NOMO-1 treated with DMSO at 0.1 percent for 48 hours (cell line): ENCODE data around the gene MAP2K5.

Source experiments
- DNase-seq: peaks from one replicate; lab custom pipeline; 2025; ENCODE audit not compliant: unreplicated experiment; lab: John Stamatoyannopoulos, UW

Gene MAP2K5

DNA sequence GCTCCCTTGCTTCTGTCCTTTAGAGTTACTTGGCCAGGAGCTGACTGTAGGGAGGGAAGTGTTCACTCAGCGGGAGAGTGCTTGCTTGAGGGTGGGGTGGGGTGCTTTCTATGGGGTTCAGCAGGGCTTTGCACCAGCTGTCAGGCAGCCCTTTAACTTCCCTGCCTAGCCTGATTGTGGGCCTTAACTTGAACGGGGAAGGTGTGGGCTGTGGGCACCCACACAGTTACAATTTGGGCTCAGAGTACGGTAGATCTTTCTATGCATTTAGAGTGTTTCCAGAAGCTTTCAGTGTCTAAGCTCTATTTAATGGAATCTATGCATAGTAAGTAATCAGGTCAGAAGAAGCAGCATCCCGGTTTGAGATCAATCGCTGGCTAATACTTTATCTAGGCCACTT, 234.6 kb downstream of the MAP2K5 start:
- DNase-seq, result no peak

DNA sequence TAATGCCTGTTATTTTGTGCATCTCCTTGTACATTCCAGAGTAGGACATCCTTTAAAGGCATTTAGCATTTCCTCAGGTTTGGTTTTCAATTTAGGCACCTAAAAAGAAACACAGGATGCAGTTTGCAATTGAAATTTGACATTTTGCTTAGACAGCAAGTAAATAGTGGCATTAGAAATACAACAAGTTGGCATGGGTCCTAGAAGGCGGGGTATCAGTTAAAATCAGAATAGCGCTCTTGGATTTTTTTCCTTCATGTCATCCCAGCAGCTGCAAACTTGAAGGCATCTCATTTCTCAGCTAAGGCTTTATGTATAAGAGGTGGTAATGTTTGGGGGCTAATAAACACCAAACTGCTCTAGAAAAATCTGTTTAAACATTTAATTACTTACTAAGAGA, 235.3 kb downstream of the MAP2K5 start:
- DNase-seq, result no peak

DNA sequence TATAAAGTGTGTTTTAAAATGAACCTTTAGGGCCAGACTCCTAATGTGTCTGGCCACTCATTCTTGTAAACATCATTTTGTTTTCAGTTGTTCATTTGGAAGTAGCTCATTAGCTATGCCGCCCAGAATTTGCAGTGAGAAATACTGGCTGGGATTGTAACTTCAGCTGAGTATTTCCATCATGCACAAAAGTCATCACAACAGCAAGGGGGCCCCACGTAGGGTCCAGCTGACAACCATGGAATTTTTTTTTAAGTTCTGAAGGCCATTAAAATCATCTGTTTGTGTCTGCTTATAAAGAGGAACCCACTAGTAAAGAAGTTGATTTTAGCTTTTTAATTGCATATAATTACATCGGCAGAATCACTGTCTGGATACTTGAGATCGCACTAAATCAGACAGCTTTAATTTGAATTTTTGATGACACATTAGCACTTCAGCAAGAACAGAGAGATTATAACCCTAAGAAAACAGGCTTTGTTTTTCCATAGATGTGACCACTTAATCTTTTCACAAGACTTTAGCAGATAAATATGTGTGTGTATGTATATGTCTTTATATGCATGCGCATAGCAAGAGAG, 236.6 kb downstream of the MAP2K5 start:
- peak; percentile 54 for DNase-seq

DNA sequence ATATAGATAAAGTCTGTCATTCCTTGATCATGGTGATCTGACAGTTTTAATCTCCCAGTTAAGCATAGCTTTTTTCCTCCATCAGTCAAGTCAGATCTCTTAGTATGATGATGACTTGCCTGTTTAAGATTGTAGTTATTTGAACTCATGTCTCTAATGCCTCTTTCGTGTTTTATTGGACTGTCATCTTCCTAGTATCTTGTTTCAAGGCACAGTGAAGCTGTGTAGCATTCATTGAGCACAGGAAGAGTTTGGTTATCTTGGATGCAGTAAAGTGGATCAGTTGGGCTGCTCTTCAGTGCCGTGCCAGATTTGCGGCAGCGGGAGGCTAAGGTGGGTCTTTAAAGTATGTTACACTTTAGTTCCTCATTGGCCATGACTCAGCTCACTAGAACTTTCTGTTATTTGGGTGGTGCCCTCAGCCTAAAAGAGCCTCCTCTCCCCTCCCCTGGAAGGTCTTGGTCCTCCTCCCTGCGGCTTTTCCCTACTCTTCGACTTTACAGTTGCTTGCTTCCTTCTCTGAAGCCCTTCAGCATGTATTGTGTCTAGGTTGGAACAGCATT, 237.1 kb downstream of the MAP2K5 start:
- peak; percentile 90 for DNase-seq

GRCh38 chr15:67781061-67781460, 238.6 kb downstream of the MAP2K5 start:
- DNase-seq, result no peak

- no peak for DNase-seq
Measured at GRCh38 chr15:67781907-67782690, 239.6 kb downstream of the MAP2K5 start.

DNA sequence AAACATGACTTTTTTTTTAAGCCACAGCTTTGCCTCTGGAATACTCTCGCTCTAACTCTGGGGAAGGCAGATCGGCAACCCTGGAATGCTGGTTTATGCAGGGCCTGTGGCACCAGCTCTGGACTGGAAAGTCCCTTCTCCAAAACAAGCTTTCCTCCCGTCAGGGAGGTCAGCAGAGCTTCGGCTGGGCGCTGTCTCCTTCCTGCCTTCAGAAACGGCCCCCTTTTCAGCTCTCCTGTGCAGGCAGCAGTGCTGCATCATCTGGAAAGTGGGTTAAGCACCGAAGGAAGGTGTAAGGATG, 240.1 kb downstream of the MAP2K5 start:
- no peak for DNase-seq

- peak; percentile 91 for DNase-seq
Measured at GRCh38 chr15:67783303-67783702, 240.8 kb downstream of the MAP2K5 start.

DNA sequence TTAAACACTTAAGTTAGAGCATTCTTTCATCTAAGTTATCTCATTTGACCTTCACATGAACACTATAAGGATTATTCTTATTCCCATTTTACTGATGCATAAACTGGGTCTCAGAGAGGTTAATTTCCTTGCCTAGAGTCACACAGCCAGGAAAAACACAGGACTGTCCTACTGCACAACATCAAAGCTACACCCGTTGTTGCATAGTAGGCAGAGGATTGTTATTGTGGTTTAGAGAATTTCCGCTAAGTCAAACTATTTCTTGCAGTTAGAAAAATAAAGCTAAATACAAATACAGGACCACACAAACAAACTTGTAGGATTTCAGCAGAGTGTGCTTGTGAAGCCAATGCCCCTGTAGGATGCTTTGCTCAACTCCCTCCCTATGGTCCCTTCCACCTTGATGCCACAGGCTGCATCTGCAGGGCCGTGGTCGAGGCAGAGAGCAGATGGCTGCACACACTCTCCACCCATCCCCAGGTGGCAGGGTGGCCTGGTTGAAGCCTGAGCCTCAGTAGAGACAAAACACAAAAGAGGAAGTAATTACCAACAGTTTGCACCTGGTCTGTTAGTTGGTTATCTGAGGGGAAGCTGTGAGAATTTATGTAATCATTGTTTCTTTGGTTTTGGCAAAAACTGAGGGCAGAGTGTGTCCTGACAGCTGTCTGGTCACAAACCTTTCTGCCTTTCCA, 241.7 kb downstream of the MAP2K5 start:
- DNase-seq, result peak; percentile 87

DNA sequence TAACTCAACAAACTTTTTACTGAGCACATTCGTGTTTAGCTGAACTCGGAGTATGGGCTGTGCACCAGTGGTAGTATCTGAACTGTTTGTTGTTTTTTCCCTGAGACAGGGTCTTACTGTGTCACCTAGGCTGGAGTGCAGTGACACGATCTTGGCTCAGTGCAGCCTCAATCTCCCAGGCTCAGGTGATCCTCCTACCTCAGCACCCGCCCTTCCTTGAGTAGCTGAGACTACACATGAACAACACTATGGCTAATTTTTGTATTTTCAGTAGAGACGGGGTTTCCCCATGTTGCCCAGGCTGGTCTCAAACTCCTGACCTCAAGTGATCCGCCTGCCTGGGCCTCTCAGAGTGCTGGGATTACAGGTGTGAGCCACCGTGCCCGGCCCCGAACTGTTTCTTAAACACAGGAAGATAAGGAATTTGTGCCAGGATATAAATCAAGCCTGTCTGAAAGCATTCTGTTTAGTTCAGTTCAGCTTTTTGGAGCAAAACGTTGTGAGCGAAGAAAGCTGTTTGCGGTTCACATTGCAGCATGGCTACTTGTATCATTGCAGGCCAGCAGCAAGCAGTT, 242.4 kb downstream of the MAP2K5 start:
- DNase-seq, result no peak

DNA sequence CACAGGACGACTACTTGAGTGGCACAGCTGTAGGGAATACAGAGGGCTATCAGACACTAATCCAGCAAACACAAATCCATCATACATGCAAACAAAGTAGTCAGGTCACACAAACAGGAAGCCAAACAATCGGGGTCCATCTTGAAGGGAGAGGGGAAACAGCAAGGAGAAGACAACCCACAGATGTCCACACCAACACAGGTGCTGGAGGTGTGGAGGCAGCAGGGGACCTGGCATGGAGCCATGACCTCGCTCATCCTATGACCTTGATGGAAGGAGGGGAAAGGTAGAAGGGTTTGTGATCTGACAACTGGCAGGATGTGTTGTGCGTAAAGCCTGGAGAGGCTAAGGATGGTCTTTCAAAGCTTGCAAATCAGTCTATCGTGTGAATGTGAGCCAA, 242.9 kb downstream of the MAP2K5 start:
- DNase-seq, result no peak

DNA sequence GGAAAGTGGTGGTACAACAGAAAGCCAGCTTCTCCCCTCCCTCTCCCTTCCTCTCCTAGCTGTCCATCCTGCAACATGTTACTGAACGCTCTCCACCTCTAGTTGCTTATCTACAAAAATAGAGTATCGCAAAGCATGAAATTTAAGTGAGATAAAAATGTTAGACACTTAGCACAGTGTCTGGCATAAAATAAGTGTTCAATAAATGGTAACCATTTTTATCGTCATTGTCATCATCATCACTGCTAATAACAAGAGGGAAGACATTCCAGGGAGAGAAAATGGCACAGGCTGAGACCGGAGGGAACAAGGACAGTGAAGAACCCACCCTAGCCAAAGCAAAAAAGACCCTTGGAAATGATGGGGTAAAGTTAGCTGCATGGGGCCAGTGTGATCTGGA, 244.1 kb downstream of the MAP2K5 start:
- DNase-seq, result no peak

DNA sequence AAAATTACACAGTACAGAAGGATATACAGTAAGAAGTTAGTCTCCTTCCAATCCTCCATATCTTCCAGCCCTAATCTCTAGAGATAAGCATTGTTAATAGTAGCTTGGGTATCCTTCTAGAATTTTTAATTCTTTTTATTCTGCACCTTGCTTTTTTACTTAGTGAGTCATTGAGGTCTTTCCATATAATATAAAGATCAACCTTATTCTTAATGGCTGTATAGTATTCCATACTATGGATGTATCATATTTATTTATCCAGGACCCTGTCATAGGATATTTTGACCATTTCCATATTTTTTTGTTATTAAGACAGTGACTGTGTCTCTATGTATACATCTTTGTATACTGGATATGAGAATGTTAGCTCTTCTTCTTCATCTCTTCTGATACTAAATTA, 246.5 kb downstream of the MAP2K5 start:
- no peak for DNase-seq

- no peak for DNase-seq
Measured at GRCh38 chr15:67790610-67791319, 248.3 kb downstream of the MAP2K5 start.

GRCh38 chr15:67792250-67792942, 249.9 kb downstream of the MAP2K5 start:
- no peak for DNase-seq

GRCh38 chr15:67794832-67795574, 252.5 kb downstream of the MAP2K5 start:
- no peak for DNase-seq

DNA sequence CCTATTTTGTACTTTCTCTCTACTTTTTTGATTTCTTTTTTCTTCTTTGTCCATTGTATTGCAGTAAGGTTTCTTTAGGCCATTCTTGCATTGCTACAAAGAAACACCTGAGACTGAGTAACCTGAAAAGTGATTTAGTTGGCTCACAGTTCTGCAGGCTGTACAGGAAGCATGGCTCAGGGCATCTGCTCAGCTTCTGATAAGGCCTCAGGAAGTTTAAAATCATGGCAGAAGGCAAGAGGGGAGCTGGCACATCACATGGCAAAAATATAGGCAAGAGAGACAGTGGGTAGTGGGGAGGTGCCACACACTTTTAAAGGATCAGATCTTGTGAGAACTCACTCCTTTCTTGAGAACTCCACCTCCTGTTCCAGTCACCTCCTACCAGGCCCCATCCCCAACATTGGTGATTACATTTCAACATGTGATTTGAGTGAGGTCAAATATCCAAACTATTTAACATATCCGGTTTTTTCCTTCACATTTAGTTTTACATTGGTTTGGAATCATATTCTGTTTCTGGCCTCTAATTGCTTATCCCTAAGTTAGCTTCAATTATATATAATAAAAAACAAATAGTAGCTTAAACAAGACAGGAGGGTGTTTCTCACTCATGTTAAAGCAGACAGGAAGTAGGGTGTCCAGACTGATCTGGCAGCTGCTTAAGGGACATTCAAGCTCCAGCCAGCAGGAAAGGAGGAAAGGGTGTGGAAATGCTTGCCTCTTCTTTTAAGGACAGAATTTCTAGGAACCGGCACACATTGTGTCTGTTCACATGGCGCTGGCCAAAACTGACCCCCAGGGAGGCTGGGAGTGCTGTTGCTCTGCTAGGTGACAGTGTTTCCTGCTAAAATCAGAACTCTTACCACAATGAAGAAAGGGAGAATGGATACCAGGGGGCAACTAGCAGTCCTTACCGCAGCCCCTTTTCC, 254.0 kb downstream of the MAP2K5 start:
- no peak for DNase-seq

GRCh38 chr15:67799801-67800205, 257.3 kb downstream of the MAP2K5 start:
- DNase-seq, result no peak

DNA sequence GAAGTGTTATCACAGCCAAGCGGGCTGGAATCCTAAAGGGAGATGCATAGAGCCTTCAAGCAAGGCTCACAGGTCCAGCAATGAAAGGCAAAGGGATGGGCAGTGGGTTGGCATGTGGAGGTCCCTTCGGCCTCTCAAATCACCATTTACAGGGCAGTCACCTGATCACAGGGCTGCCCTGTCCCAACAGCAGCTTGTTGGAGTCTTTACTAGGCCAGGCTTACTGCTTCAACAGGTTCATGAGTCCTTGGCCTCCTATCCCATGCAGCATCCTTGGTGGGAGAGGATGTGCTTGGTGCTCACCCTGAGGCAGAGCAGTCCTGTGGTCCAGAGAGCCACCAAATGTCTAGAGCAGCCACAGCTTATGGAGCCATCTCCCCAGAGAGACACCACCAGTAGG, 258.6 kb downstream of the MAP2K5 start:
- no peak for DNase-seq
